NB4 (cell line): ENCODE results near the gene SNTG2.

ENCODE experiments used
- POLR2A ChIP-seq: IDR thresholded peaks from 2 replicates; pipeline ENCODE4 v1.6.1; 2011; ENCODE audit warnings: mild to moderate bottlenecking; ENCODE audit not compliant: insufficient read length; ENCODE audit errors: extremely low read depth
- TF ChIP-seq, protein P1 (sequence below): IDR thresholded peaks from one replicate; pipeline ENCODE4 v1.5.1; 2012; ENCODE audit warnings: low read depth, low read length
- TF ChIP-seq, protein P2 (sequence below): IDR thresholded peaks from 2 replicates; pipeline ENCODE4 v1.6.1; 2011; ENCODE audit warnings: low read depth, low read length

DNA sequence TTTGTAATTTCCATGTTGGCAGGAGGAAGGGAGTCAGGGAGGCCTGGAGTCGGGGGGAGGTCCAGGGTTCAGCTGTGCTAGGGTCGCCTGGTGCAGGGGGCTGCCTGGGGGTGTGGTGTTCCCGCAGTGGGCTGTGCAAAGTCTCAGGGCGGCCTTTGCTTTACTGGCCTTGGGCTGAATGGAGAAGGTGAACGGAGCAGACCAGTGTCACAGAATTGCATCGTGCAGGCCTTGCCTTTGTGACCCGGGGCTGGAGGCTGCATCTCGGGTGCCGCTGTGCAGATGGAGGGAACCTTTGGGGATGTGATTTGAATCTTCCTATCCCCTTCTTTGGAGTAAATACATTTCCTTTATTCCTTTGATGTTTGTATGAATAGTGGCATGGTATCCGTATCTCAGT lies 8.8 kb downstream of the SNTG2 start:
- TF ChIP-seq, protein P1, sequence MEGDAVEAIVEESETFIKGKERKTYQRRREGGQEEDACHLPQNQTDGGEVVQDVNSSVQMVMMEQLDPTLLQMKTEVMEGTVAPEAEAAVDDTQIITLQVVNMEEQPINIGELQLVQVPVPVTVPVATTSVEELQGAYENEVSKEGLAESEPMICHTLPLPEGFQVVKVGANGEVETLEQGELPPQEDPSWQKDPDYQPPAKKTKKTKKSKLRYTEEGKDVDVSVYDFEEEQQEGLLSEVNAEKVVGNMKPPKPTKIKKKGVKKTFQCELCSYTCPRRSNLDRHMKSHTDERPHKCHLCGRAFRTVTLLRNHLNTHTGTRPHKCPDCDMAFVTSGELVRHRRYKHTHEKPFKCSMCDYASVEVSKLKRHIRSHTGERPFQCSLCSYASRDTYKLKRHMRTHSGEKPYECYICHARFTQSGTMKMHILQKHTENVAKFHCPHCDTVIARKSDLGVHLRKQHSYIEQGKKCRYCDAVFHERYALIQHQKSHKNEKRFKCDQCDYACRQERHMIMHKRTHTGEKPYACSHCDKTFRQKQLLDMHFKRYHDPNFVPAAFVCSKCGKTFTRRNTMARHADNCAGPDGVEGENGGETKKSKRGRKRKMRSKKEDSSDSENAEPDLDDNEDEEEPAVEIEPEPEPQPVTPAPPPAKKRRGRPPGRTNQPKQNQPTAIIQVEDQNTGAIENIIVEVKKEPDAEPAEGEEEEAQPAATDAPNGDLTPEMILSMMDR, result no peak
- TF ChIP-seq, protein P2, sequence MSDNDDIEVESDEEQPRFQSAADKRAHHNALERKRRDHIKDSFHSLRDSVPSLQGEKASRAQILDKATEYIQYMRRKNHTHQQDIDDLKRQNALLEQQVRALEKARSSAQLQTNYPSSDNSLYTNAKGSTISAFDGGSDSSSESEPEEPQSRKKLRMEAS, result no peak
- TF ChIP-seq POLR2A, result no peak
